ENCODE data around the gene KNSTRN.

- no peak for TF ChIP-seq CTCF (IDR thresholded peaks at IDR 0.05 in 4 of 5, conservative IDR thresholded peaks at IDR 0.05 in 1 of 5)
- TF ChIP-seq POLR2A (IDR thresholded peaks at IDR 0.05) = no peak
Observed at GRCh38 chr15:40415226-40415625, 32.7 kb downstream of the KNSTRN start.
